K562 (cell line): ENCODE data around the gene ERCC6. TPM values are rescaled to one million over a fixed set of nuclear protein-coding genes. Genes with fewer than 3 reads are reported as not detected.

ENCODE experiments used
- ATAC-seq: fragments of 200-7000 bp; cut with Tn5 transposase; 3 replicates; pipeline ENCODE4 v1.9.1; 2020; ENCODE audit warnings: moderate library complexity
- BruUV-seq: library from RNA; stranded (reverse); fragments of 400-500 nt; replicated peaks from 2 replicates; lab custom pipeline; 2021; lab: Mats Ljungman, UMichigan
- CTCF ChIA-PET: fragments of 300-600 bp; formaldehyde crosslinking; extraction: SDS; loops from one replicate; lab custom pipeline; 2021; ENCODE audit warnings: low intra/inter-chr PET ratio; lab: Yijun Ruan, JAX
- POLR2A ChIA-PET: fragments of 300-600, 350-650 bp; sonication (Branson Sonifier 250); formaldehyde crosslinking; extraction: SDS; loops from one replicate; lab custom pipeline; 2021; ENCODE audit warnings: antibody characterized with exemption, inconsistent platforms; lab: Yijun Ruan, JAX
- DNase-seq, 4 experiments: peaks; one replicate each; pipeline versions ENCODE4 v3.0.0 to v3.0.0-alpha.2; 2011 to 2018; ENCODE audit warnings: low spot score in 3 of 4, mixed read lengths in 3 of 4; ENCODE audit errors: extremely low read depth in 1 of 4
- FAIRE-seq: peaks from 2 replicates; lab custom pipeline; 2011; peaks lifted over from hg19 to GRCh38; lab: Jason Lieb, UNC
- H2AFZ ChIP-seq: 2 replicates; pipeline ENCODE4 v1.6.0; 2011; ENCODE audit warnings: low read depth, low read length, control low read depth, inconsistent platforms
- H3K27ac ChIP-seq: fragments of 200-600 bp; 3 replicates; pipeline ENCODE4 v1.8.0; 2011; ENCODE audit warnings: low read depth, mild to moderate bottlenecking, control low read depth, inconsistent platforms, low read length, moderate library complexity, mixed read lengths; ENCODE audit errors: extremely low read depth
- H3K27me3 ChIP-seq, 2 experiments: fragments of 300-600 bp in 1 of 2; 2 replicates in 1 of 2; 3 replicates in 1 of 2; pipeline versions ENCODE4 v1.6.0 to v1.8.0; 2011; ENCODE audit warnings: inconsistent platforms in 2 of 2, low read length in 2 of 2, mild to moderate bottlenecking in 1 of 2, mixed read lengths in 1 of 2, moderate library complexity in 1 of 2; ENCODE audit not compliant: control insufficient read depth in 2 of 2, insufficient read depth in 2 of 2
- H3K36me3 ChIP-seq: fragments of 300-600 bp; 3 replicates; pipeline ENCODE4 v1.8.0; 2011; ENCODE audit warnings: mild to moderate bottlenecking, low read length, inconsistent platforms; ENCODE audit not compliant: control insufficient read depth, insufficient read depth
- H3K4me1 ChIP-seq, 2 experiments: fragments of 200-600 bp in 1 of 2; replicated peaks in 1 of 2; 2 replicates in 1 of 2; 3 replicates in 1 of 2; pipeline versions ENCODE4 v1.5.1 to v1.8.0; 2011; ENCODE audit warnings: inconsistent platforms in 2 of 2, low read length in 2 of 2, mild to moderate bottlenecking in 1 of 2, mixed read lengths in 1 of 2, moderate library complexity in 1 of 2; ENCODE audit not compliant: control insufficient read depth in 2 of 2, insufficient read depth in 2 of 2
- H3K4me2 ChIP-seq: 2 replicates; pipeline ENCODE4 v1.6.1; 2011; ENCODE audit warnings: low read length, control low read depth, inconsistent platforms, mixed read lengths; ENCODE audit not compliant: insufficient read depth
- H3K4me3 ChIP-seq: fragments of 200-600 bp; sonication (generic), shearing (Covaris generic); 2 replicates; pipeline ENCODE4 v1.5.1; 2016; ENCODE audit warnings: control low read depth, inconsistent platforms
- H3K79me2 ChIP-seq: fragments of 200-600 bp; 3 replicates; pipeline ENCODE4 v1.8.0; 2011; ENCODE audit warnings: low read length, inconsistent platforms; ENCODE audit not compliant: control insufficient read depth, insufficient read depth
- H3K9ac ChIP-seq, 2 experiments: 2 replicates each; pipeline versions ENCODE4 v1.6.0 to v1.6.1; 2011; ENCODE audit warnings: low read depth in 2 of 2, low read length in 2 of 2, control low read depth in 1 of 2, inconsistent platforms in 1 of 2, mild to moderate bottlenecking in 1 of 2, mixed read lengths in 1 of 2; ENCODE audit not compliant: insufficient read depth in 1 of 2
- H3K9me1 ChIP-seq: one replicate; pipeline ENCODE4 v1.6.0; 2011; ENCODE audit warnings: inconsistent platforms, mild to moderate bottlenecking, low read length, moderate library complexity; ENCODE audit not compliant: control insufficient read depth, insufficient read depth
- H3K9me3 ChIP-seq: replicated peaks from 2 replicates; pipeline ENCODE4 v1.5.1; 2011; ENCODE audit warnings: low read depth, low read length, inconsistent platforms; ENCODE audit not compliant: control insufficient read depth, insufficient read depth
- H4K20me1 ChIP-seq: replicated peaks from 2 replicates; pipeline ENCODE4 v1.6.1; 2011; ENCODE audit warnings: low read length, inconsistent platforms, mixed read lengths; ENCODE audit not compliant: control insufficient read depth, insufficient read depth
- BRF1 ChIP-seq: IDR thresholded peaks from 3 replicates; pipeline ENCODE4 v1.6.1; 2011; ENCODE audit warnings: borderline replicate concordance, mild to moderate bottlenecking; ENCODE audit not compliant: insufficient read length; ENCODE audit errors: extremely low read depth
- BRF2 ChIP-seq: IDR thresholded peaks from 3 replicates; pipeline ENCODE4 v1.6.1; 2011; ENCODE audit warnings: borderline replicate concordance, mild to moderate bottlenecking; ENCODE audit not compliant: insufficient read length, insufficient read depth
- TRIM24 ChIP-seq, 2 experiments: fragments of 450-650 bp; IDR thresholded peaks; 2 replicates each; pipeline ENCODE4 v1.6.1; 2016
- WGBS: fragments of 100-300 bp; shearing (Covaris generic); methylation state at CpG from one replicate; pipeline ENCODE4 v1.1.6; 2016; ENCODE audit warnings: low coverage, mixed read lengths; ENCODE audit not compliant: insufficient coverage; ENCODE audit errors: missing lambda C conversion rate; 5-methylcytosine and 5-hydroxymethylcytosine counted together
- in situ Hi-C: fragments of 300-500 bp; cut with MboI; formaldehyde crosslinking; loops from 4 replicates; pipeline ENCODE4 v1.15.0; 2018; ENCODE audit warnings: inconsistent platforms, mixed read lengths
- intact Hi-C: fragments of 100-400 bp; cut with micrococcal nuclease; formaldehyde crosslinking; loops from 2 replicates; pipeline ENCODE4 v1.14.2; 2022
- polyA plus RNA-seq, 8 experiments: library from polyadenylated mRNA; depleted of rRNA in 4 of 8; stranded (reverse) in 5 of 8; unstranded in 3 of 8; fragments of >200 nt; fragmentation: Nextera tagmentation in 2 of 8; fragmentation: Illumina TruSeq in 1 of 8; extraction: Ambion mirVana in 2 of 8; extraction: Trizol in 1 of 8; gene quantifications; 2 replicates each; pipeline versions ENCODE4 v1.2.1 to v1.2.3, GENCODE V29; 2011 to 2014; ENCODE audit warnings: inconsistent platforms in 1 of 8, missing spikeins in 1 of 8
- total RNA-seq, 7 experiments: library from RNA; depleted of rRNA in 6 of 7; stranded (reverse); fragments of >200 nt in 6 of 7; fragmentation: Illumina TruSeq in 2 of 7; extraction: Trizol in 2 of 7; gene quantifications; 2 replicates each; pipeline versions ENCODE4 v1.2.1 to v1.2.3, GENCODE V29; 2011 to 2021; ENCODE audit warnings: low replicate concordance in 1 of 7

Gene ERCC6
- total and polyA plus RNA-seq, 9 of the 15 experiments (the other 6 are each of a cell fraction or from before 2014, with no cell fraction given), result 7.8 to 17.7 (median 11.8) TPM

- in situ Hi-C loops, result no loop called here
Observed at GRCh38 chr10:49564461-49565009, 25.6 kb upstream of the ERCC6 start.

More at GRCh38 chr10:49564461-49565009, 25.6 kb upstream of the ERCC6 start:
- Histone ChIP-seq H2AFZ (no peak overlapping the region), H3K4me2 (no peak overlapping the region), H3K9me3 (no peaks in the 10 kb centered on the region), H3K79me2 (no peaks in the 10 kb centered on the region), H3K9me1 (no peaks in the 10 kb centered on the region), H3K9ac (no peak overlapping the region), H3K27me3 (peaks cover 7 to 20% of the 10 kb centered on the region in 2 experiments; a peak in 4 of 5 replicates), H3K27ac (no peak overlapping the region), H3K36me3 (no peaks in the 10 kb centered on the region), H3K4me1 (no peaks in the 10 kb centered on the region), H4K20me1 (no peaks in the 10 kb centered on the region), H3K4me3 (no peak overlapping the region)
- DNase-seq (no peak), ATAC-seq (no peak), FAIRE-seq (no peak)
- TF ChIP-seq BRF2 (no peak), TRIM24 (IDR thresholded peaks at IDR 0.05) (no peak), BRF1 (no peak)
- POLR2A ChIA-PET, result interaction anchor here (0.6 kb wide), 1 partner anchor 9 kb away, joined by 4 read pairs; no protein-coding TSS in a partner anchor
- BruUV-seq, result no TSS peak
- WGBS, result 2% methylated on average over 4 of the region's 4 CpGs
- intact Hi-C loops, result no loop called here
- CTCF ChIA-PET, result interaction anchor here (0.7 kb wide), 1 partner anchor 250 kb away, joined by 4 read pairs; no protein-coding TSS in a partner anchor
